Dendritic cell treated with granulocyte-macrophage colony-stimulating factor and Interleukin-4, amounts not matched to agents 40 ng/mL and 50 ng/mL, for 4 days (primary cell): ENCODE data around the gene GALR1.
"Not testable (repeated sequence)": the region's sequence is repeated elsewhere in the genome, so short reads cannot be mapped to it uniquely, and the experiment has no call there.

Experiments
- H3K27ac Mint-ChIP-seq: one replicate; pipeline ENCODE4 v1.8.0; 2022; ENCODE audit warnings: mild to moderate bottlenecking, mixed read lengths
- H3K27me3 Mint-ChIP-seq: one replicate; pipeline ENCODE4 v1.8.0; 2022; ENCODE audit warnings: mild to moderate bottlenecking, mixed read lengths
- H3K36me3 Mint-ChIP-seq: one replicate; pipeline ENCODE4 v1.8.0; 2022; ENCODE audit warnings: low read depth, mixed read lengths
- H3K4me1 Mint-ChIP-seq: one replicate; pipeline ENCODE4 v1.8.0; 2022; ENCODE audit warnings: low read depth, mixed read lengths
- H3K4me3 Mint-ChIP-seq: one replicate; pipeline ENCODE4 v1.8.0; 2022; ENCODE audit warnings: mild to moderate bottlenecking, moderate library complexity, mixed read lengths
- H3K9me3 Mint-ChIP-seq: one replicate; pipeline ENCODE4 v1.8.0; 2022; ENCODE audit warnings: mixed read lengths
- intact Hi-C: fragments of 100-400 bp; cut with micrococcal nuclease; formaldehyde crosslinking; loops from one replicate; pipeline ENCODE4 v1.15.0; 2022

GALR1 gene

GRCh38 chr18:77267969-77268368, 18.3 kb downstream of the GALR1 start:
- Mint-ChIP-seq H3K27me3 (peaks cover 11% of the 10 kb centered on the region), H3K4me1 (peaks cover 6% of the 10 kb centered on the region), H3K36me3 (no peaks in the 10 kb centered on the region), H3K4me3 (no peak overlapping the region), H3K27ac (no peak overlapping the region), H3K9me3 (peaks cover 29% of the 10 kb centered on the region)
- intact Hi-C loops: no loop called here

GRCh38 chr18:77268456-77268855, 18.8 kb downstream of the GALR1 start:
- Mint-ChIP-seq H3K36me3 (no peaks in the 10 kb centered on the region), H3K4me1 (peaks cover 6% of the 10 kb centered on the region), H3K27me3 (peaks cover 11% of the 10 kb centered on the region), H3K9me3 (peaks cover 27% of the 10 kb centered on the region), H3K4me3 (no peak overlapping the region), H3K27ac (no peak overlapping the region)
- intact Hi-C loops: no loop called here

DNA sequence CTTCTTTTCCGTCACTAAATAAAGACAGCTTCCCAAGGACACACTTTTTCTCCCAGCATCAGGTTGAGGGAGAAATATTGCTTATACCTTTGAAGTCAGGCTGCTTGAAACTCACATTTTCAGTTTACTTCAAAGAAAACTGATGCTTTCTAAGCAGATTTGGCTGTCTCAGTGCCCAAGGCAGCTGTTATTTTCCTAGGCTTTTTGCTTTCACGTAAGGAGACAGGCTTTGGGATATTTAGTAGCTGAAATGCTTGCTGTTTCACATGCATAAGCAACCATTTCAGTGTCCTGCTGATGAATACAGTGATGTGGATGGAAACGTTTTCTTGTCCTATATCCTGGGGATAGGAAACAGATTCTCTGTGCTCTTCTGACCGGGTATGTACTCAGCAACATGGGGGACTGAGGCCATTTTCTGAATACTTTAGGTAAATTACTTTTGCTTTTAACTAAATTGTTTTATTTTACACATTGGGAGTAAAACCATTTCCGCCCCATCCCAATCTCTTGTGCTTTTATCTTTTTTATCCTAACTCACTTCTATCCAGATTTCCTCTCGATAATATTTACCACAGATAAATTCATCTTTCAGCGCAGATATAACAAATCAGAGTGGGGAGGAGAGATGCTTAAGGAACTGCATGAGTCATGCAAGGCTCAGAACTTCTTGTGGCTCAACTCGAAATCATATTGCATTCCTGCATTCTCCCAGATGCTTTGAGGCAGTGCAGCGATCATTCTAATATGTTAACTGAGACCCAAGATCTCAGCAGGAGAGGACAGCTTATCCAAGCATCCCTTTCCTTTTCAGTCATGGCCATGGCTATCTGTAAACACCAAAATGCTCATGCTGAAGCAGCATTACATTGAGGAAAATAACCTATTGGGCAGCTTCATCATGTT, 22.2 kb downstream of the GALR1 start:
- peaks cover 3% of the 10 kb centered on the region for H3K9me3 Mint-ChIP-seq
- intact Hi-C loops: no loop called here

GRCh38 chr18:77290841-77291240, 41.2 kb downstream of the GALR1 start:
- intact Hi-C loops, H3K4me3 Mint-ChIP-seq: not testable (repeated sequence)

More for the DNA sequence above, 22.2 kb downstream of the GALR1 start:
- no peak overlapping the region for H3K4me3 Mint-ChIP-seq
- no peak overlapping the region for H3K27ac Mint-ChIP-seq
- peaks cover 6% of the 10 kb centered on the region for H3K4me1 Mint-ChIP-seq
- peaks cover 11% of the 10 kb centered on the region for H3K27me3 Mint-ChIP-seq
- no peaks in the 10 kb centered on the region for H3K36me3 Mint-ChIP-seq

DNA sequence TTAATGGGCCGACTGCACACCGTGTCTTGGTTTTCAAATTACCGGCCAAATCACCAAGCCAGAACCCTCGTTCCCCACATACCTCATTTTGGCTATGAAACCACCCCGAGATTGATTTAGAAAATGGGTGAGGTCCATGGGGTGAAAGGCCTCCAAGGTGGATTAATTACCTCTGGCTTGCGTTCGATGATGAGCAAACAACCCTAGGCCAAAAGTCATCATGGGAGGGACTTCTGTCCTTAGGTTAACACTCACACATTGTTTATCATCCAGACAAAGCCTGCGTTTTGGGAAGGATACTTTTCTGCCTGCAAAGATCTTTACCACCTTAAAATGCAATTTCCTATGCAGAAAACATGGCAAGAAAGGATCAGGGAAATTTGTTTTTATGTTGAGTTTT, 48.5 kb downstream of the GALR1 start:
- Mint-ChIP-seq H3K9me3 (no peaks in the 10 kb centered on the region), H3K4me3 (no peak overlapping the region), H3K4me1 (no peaks in the 10 kb centered on the region), H3K36me3 (no peaks in the 10 kb centered on the region), H3K27me3 (no peaks in the 10 kb centered on the region), H3K27ac (no peak overlapping the region)
- intact Hi-C loops: no loop called here

More at GRCh38 chr18:77290841-77291240, 41.2 kb downstream of the GALR1 start:
- H3K36me3 Mint-ChIP-seq, H3K27me3 Mint-ChIP-seq, H3K4me1 Mint-ChIP-seq, H3K27ac Mint-ChIP-seq, H3K9me3 Mint-ChIP-seq: not testable (repeated sequence)

DNA sequence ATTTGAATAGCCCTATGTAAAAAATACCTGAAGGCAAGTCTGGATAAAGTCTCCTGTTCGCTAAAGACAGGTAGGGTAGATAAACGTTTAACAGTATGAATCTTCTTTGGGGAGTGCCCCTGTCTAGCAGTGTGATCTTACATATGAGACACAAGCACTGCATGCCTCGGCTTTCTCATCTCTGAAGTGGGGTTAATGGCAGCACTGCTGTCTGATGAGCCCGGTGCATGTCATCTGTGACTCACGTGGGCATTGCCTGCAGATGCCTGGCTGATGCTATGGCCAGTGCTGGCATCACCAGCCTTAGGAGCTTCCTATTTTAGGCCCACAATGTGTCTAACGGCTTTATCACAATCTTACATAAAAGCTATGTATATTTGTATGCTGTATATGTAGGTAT, 50.1 kb downstream of the GALR1 start:
- Mint-ChIP-seq H3K27ac (no peak overlapping the region), H3K4me1 (no peaks in the 10 kb centered on the region), H3K4me3 (no peak overlapping the region), H3K36me3 (no peaks in the 10 kb centered on the region), H3K27me3 (no peaks in the 10 kb centered on the region), H3K9me3 (no peaks in the 10 kb centered on the region)
- intact Hi-C loops: no loop called here

DNA sequence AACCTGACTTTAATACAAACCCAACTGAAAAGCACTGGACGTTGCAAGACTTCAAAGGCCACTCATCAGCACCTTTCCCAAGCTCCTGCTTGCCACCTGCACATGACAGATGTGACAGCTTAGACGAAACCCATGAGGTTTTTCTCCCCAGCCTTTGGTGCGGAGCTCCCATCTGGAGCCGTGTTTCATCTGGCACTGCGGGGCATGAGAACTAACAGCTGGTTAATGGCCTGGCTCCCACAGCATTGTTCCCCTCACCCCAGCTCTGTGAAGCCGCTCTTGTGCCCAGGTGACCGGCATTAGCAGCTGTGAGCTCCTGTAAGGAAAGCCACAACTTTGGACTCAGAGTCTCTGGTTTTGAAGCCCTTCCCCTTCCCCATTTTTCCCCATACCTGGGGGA, 50.9 kb downstream of the GALR1 start:
- intact Hi-C loops: no loop called here
- H3K27me3 Mint-ChIP-seq: no peaks in the 10 kb centered on the region
- no peaks in the 10 kb centered on the region for H3K4me1 Mint-ChIP-seq
- H3K36me3 Mint-ChIP-seq: no peaks in the 10 kb centered on the region
- no peak overlapping the region for H3K4me3 Mint-ChIP-seq
- no peaks in the 10 kb centered on the region for H3K9me3 Mint-ChIP-seq
- no peak overlapping the region for H3K27ac Mint-ChIP-seq

GRCh38 chr18:77304268-77304667, 54.6 kb downstream of the GALR1 start:
- Mint-ChIP-seq H3K36me3 (no peaks in the 10 kb centered on the region), H3K9me3 (no peaks in the 10 kb centered on the region), H3K4me1 (no peaks in the 10 kb centered on the region), H3K27ac (no peak overlapping the region), H3K4me3 (no peak overlapping the region), H3K27me3 (no peaks in the 10 kb centered on the region)
- intact Hi-C loops: no loop called here

- no peaks in the 10 kb centered on the region for H3K36me3 Mint-ChIP-seq
- H3K27me3 Mint-ChIP-seq: no peaks in the 10 kb centered on the region
- no peaks in the 10 kb centered on the region for H3K9me3 Mint-ChIP-seq
- H3K27ac Mint-ChIP-seq: no peak overlapping the region
- intact Hi-C loops: no loop called here
- H3K4me1 Mint-ChIP-seq: no peaks in the 10 kb centered on the region
- H3K4me3 Mint-ChIP-seq: no peak overlapping the region
Observed at GRCh38 chr18:77305676-77306075, 56.0 kb downstream of the GALR1 start.

DNA sequence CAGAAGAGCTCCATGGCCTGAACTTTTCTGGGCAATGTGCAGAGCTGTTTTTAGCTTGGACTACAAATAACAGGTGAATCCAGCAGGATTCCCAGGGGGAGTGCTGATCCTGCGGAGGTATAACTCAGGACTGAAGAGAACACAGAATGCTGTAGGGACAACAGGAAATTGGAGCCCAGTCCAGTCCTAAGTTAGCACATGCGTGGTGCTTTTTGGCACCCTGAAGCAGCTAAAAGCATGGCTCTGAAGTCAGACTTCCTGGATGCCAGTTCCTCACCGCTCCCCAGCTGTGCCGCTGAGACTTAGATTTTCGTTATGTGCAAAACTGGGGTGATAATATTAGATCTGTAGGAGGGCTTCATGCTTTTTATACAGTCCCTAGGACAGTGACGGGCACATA, 58.6 kb downstream of the GALR1 start:
- intact Hi-C loops: no loop called here
- H3K36me3 Mint-ChIP-seq: no peaks in the 10 kb centered on the region
- no peaks in the 10 kb centered on the region for H3K9me3 Mint-ChIP-seq
- H3K4me3 Mint-ChIP-seq: no peak overlapping the region
- H3K27ac Mint-ChIP-seq: no peak overlapping the region
- H3K27me3 Mint-ChIP-seq: peaks cover 2% of the 10 kb centered on the region
- H3K4me1 Mint-ChIP-seq: no peaks in the 10 kb centered on the region

GRCh38 chr18:77314511-77314910, 64.9 kb downstream of the GALR1 start:
- Mint-ChIP-seq H3K9me3 (no peaks in the 10 kb centered on the region), H3K27ac (no peak overlapping the region), H3K36me3 (no peaks in the 10 kb centered on the region), H3K27me3 (peaks cover 5% of the 10 kb centered on the region), H3K4me3 (no peak overlapping the region), H3K4me1 (no peaks in the 10 kb centered on the region)
- intact Hi-C loops: no loop called here

GRCh38 chr18:77314952-77315351, 65.3 kb downstream of the GALR1 start:
- Mint-ChIP-seq H3K9me3 (no peaks in the 10 kb centered on the region), H3K4me1 (no peaks in the 10 kb centered on the region), H3K4me3 (no peak overlapping the region), H3K27ac (no peak overlapping the region), H3K27me3 (peaks cover 5% of the 10 kb centered on the region), H3K36me3 (no peaks in the 10 kb centered on the region)
- intact Hi-C loops: no loop called here

GRCh38 chr18:77316008-77316407, 66.4 kb downstream of the GALR1 start:
- Mint-ChIP-seq H3K4me3 (no peak overlapping the region), H3K9me3 (no peaks in the 10 kb centered on the region), H3K27ac (no peak overlapping the region), H3K27me3 (peaks cover 10% of the 10 kb centered on the region), H3K36me3 (no peaks in the 10 kb centered on the region), H3K4me1 (no peaks in the 10 kb centered on the region)
- intact Hi-C loops: no loop called here

- Mint-ChIP-seq H3K27me3 (peaks cover 10% of the 10 kb centered on the region), H3K4me1 (no peaks in the 10 kb centered on the region), H3K27ac (no peak overlapping the region), H3K36me3 (no peaks in the 10 kb centered on the region), H3K4me3 (no peak overlapping the region), H3K9me3 (no peaks in the 10 kb centered on the region)
- intact Hi-C loops: no loop called here
Observed at GRCh38 chr18:77316641-77317040, 67.0 kb downstream of the GALR1 start.
